PFSK-1 (cell line): ENCODE results near the gene FAM151A. TPM values are rescaled to one million over a fixed set of nuclear protein-coding genes. Genes with fewer than 3 reads are reported as not detected.

Source experiments
- FOXP2 ChIP-seq: optimal IDR thresholded peaks from 2 replicates; pipeline ENCODE3; 2011; ENCODE audit warnings: borderline replicate concordance, control low read depth, inconsistent platforms; ENCODE audit not compliant: insufficient read depth; ENCODE audit errors: extremely low read length, extremely low read depth
- POLR2AphosphoS5 ChIP-seq: IDR thresholded peaks from 2 replicates; pipeline ENCODE4 v1.6.1; 2012; ENCODE audit warnings: low read depth, mild to moderate bottlenecking, control low read depth, low read length, moderate library complexity
- REST ChIP-seq, 2 experiments: IDR thresholded peaks; 2 replicates each; pipeline versions ENCODE4 v1.6.1 to v1.8.0; 2011 to 2012; ENCODE audit warnings: low read depth in 2 of 2, low read length in 2 of 2, control low read depth in 1 of 2, inconsistent platforms in 1 of 2, mild to moderate bottlenecking in 1 of 2, moderate library complexity in 1 of 2; ENCODE audit not compliant: insufficient read depth in 1 of 2
- SIN3A ChIP-seq: IDR thresholded peaks from 2 replicates; pipeline ENCODE4 v1.6.1; 2012; ENCODE audit warnings: mild to moderate bottlenecking, low read length, moderate library complexity, borderline replicate concordance; ENCODE audit not compliant: insufficient read depth
- TAF1 ChIP-seq: IDR thresholded peaks from 2 replicates; pipeline ENCODE4 v1.6.1; 2012; ENCODE audit warnings: low read length, control low read depth, borderline replicate concordance; ENCODE audit not compliant: insufficient read depth
- polyA plus RNA-seq: library from polyadenylated mRNA; unstranded; fragments of >200 nt; gene quantifications from one replicate; pipeline ENCODE4 v1.2.1, GENCODE V29; 2012; ENCODE audit warnings: low read depth, missing spikeins; ENCODE audit not compliant: insufficient read length

Gene FAM151A
- polyA plus RNA-seq: not detected

GRCh38 chr1:54623216-54624007, at the start of gene FAM151A:
Gene FAM151A (minus strand): TSS chr1:54623525. CDS start chr1:54623395, 130 bp downstream.
- no peak for TF ChIP-seq REST (IDR thresholded peaks at IDR 0.05; ENCODE audit: insufficient read depth in 1 of 2, low read depth in 2 of 2, low read length in 2 of 2)
- no peak for TF ChIP-seq SIN3A
- TF ChIP-seq POLR2AphosphoS5: no peak
- TF ChIP-seq FOXP2: no peak
- TF ChIP-seq TAF1: no peak

GRCh38 chr1:54671985-54672608, 48.8 kb upstream of the FAM151A start:
- TF ChIP-seq FOXP2: no peak
- TF ChIP-seq POLR2AphosphoS5: no peak
- TF ChIP-seq TAF1: no peak
- TF ChIP-seq SIN3A: no peak
- no peak for TF ChIP-seq REST (IDR thresholded peaks at IDR 0.05; ENCODE audit: insufficient read depth in 1 of 2, low read depth in 2 of 2, low read length in 2 of 2)

GRCh38 chr1:54668567-54668966, 45.2 kb upstream of the FAM151A start:
- TF ChIP-seq REST (IDR thresholded peaks at IDR 0.05; ENCODE audit: insufficient read depth in 1 of 2, low read depth in 2 of 2, low read length in 2 of 2) (no peak), TAF1 (no peak), POLR2AphosphoS5 (no peak), FOXP2 (no peak), SIN3A (no peak)

- TF ChIP-seq POLR2AphosphoS5 (no peak), FOXP2 (no peak), SIN3A (no peak), REST (IDR thresholded peaks at IDR 0.05; ENCODE audit: insufficient read depth in 1 of 2, low read depth in 2 of 2, low read length in 2 of 2) (no peak)
Observed at GRCh38 chr1:54667797-54668196, 44.5 kb upstream of the FAM151A start.
